ENCODE measurements around the gene INPP4A.

INPP4A gene

DNA sequence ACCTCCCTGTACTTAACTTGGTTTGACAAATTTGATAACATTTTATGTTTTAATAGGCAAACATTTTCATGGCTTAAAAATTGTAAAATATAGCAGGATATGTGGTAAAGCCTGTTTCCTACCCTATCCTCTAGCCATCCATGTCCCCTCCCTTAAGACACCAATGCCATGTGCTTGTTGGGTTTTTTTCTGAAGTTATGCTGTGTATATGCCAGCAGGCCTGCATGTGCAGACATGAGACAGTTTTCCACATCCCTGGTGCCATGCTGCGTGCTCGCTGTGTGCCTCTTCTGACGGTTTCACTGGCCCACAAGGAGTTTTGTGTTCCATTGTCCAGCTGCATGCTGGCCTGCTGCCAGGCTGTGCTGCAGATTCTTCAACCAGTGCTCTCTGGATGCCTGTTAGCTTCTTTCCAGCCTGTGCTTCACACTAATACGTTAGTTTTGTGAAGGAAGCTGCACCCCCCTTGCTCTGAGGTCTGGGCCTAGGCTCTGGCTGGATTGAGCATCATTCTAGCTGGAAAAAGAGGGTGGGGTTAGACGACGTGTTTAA, 16.9 kb downstream of the INPP4A start:
- peak in 1 of 2 donors; percentile 51 for DNase-seq

- no peak for DNase-seq
Observed at GRCh38 chr2:98463081-98463481, 18.4 kb downstream of the INPP4A start.

DNA sequence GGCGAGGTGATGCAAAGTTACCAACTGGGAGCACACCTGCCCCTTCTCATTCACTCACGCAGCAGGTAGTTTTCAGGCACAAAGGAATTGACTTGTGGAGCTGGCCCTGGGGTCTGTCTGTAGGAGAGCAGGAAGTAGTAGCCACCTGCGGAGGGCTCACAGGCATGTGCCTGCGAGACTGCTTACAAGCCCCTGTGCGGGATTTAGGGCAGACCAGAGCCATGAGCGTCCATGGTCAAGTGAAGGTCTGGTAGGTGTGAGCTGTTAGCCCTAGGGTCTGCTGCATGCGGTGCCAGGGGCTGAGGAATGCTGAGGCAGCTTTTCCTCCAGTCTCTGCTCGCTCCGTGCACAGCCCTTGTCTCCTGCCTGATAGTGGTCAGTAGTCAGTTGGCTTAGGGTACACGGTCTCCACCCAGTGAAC, 18.9 kb downstream of the INPP4A start:
- no peak for DNase-seq

GRCh38 chr2:98463988-98464771, 19.5 kb downstream of the INPP4A start:
- no peak for DNase-seq

GRCh38 chr2:98464772-98465310, 20.2 kb downstream of the INPP4A start:
- DNase-seq = no peak

GRCh38 chr2:98465456-98466226, 21.0 kb downstream of the INPP4A start:
- peak in 1 of 2 donors; percentile 48 for DNase-seq

DNA sequence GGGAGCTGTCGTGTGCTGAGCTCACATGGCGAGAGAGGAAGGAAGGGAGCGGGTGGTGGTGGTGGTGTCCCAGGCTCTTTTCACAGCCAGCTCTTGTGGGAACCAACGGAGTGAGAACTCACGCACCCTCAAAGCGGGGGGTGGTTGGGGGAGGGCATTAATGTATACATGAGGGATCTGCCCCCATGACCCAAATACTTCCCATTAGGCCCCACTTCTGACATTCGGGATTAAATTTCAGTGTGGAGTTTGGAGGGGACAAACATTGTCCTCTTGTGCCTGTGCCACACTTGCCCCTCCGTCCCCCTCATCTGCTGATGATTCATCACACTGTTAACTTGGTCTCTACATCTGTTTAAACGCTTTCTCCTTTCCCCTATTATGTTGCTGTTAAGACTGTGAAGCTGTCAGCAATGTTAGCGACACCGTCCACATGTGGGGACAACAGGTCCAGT, 22.5 kb downstream of the INPP4A start:
- DNase-seq = no peak

GRCh38 chr2:98467652-98468051, 23.0 kb downstream of the INPP4A start:
- no peak for DNase-seq

- DNase-seq = no peak
Observed at GRCh38 chr2:98468621-98469236, 24.1 kb downstream of the INPP4A start.

DNA sequence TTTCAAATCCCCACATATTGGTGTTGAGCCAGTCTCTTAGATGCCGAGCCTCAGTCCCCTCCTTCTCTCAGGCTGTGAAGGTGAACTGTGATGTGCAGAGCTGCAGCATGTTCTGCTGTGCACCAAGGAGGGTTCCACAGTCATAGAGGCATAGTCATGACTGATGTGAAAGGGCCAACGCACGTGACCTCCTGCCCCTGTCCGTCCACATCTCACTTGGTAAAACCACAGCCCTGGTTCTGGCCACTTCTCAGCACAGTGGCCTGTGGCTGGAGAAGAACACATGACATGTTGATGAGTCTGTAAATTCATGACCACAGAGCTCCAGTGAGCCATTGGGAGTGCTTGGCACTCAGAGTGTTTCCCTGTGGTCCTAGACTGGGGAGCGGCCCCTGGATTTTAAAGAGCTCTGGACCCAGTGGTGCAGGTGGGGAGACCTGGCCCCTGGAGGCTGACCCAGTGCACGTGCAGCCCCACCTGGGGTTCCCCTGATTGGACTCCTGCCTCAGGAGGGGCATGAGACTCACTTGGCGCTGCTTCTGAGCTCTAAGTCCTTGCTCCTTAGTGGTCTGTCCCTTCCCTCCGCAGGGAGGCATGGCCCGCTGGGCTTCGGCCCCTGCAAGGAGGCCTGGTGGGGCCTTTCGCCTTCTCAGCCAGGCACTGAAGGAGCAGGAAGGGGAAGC, 25.3 kb downstream of the INPP4A start:
- DNase-seq = no peak

- no peak for DNase-seq
Observed at GRCh38 chr2:98470851-98471255, 26.2 kb downstream of the INPP4A start.

DNA sequence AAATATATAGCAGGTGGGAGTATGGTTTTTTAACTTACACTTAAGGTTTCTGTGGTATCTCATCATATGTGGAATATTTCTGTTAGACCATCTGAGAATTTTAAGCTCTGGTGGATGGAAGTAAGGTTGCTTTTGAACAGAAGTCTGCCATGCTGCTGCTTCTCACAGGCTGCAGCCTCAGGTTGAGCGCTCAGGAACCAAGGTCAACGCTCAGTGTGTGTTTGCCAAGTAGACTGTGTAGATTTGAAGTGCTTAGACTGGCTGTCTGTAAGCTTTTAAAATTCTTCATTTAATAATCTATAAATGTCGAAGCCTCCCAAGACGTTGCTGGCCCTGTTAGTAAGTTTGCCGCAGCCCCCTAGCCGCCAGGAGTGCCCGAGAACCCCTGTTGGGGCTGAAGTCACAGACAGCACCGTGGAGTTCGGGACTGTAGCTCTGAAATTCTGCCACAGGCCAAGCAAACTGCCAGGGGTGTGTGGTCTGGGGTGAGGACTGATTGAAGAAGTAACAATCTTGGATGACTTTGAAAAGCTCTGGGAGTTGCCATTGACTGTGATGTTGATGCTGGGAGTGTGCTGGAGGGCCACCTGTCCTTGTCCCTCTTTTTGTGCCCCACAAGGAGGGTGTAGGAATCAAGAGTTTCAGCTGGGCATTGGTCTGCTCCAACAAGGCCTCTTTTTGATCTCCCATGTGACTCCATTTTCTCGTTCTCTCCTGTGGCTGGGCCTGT, 26.9 kb downstream of the INPP4A start:
- DNase-seq = no peak

- no peak for DNase-seq
Observed at GRCh38 chr2:98472132-98472650, 27.5 kb downstream of the INPP4A start.

- DNase-seq = no peak
Observed at GRCh38 chr2:98472961-98473746, 28.5 kb downstream of the INPP4A start.

- no peak for DNase-seq
Observed at GRCh38 chr2:98473995-98474780, 29.5 kb downstream of the INPP4A start.

DNA sequence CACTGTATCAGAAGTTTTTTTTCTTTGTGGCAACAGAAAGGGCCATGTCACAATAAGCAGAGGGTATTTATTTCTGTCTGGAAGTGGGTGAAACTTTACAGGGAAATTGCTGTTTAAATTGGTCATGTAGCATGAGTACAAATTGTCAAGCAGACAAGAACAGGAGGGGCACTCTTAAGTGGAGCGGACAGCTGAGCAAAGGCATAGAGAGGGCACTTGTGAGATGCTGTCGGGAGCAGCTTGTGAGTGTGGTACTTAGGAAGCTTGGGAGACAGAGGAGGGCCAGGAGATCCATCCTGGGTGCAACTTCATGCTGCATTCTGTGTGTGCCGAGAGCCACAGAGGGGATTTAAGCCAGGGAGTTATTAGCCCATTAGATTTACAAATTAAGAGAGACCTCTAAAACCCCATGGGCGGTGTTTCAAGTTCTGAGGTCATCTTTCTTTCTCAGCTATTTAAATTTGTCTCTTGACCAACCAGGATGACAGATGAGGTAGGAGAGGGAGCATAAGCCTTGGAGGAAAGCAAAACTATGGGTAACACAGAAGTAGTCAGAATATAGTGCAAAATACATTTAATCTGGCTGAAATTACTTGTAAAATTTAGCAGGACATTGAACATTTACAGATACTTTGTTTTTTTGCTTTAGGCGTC, 30.4 kb downstream of the INPP4A start:
- no peak for DNase-seq

- no peak for DNase-seq
Observed at GRCh38 chr2:98476192-98476868, 31.7 kb downstream of the INPP4A start.

DNA sequence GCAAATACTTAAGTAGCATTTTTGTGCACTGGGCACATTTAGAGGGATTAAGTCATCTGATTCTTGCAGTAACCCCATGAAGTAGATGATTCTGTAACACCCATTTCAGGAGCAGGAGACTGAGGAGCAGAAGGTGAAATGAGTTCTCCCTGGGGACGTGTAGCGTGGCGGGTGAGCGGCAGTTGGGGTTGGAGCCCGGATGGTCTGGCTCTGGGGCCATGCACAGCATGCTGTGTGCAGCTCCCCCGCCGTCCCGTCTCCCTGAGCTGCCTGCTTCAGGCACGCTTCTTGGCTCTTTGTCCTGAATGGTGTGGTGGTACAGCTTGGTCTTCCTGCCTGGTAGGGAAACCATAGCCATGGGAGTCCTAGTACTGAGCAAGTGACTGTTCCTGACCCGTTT, 32.4 kb downstream of the INPP4A start:
- no peak for DNase-seq

GRCh38 chr2:98477506-98477905, 32.8 kb downstream of the INPP4A start:
- DNase-seq = no peak
